Measurements from ENCODE around the gene VPS25.

DNA sequence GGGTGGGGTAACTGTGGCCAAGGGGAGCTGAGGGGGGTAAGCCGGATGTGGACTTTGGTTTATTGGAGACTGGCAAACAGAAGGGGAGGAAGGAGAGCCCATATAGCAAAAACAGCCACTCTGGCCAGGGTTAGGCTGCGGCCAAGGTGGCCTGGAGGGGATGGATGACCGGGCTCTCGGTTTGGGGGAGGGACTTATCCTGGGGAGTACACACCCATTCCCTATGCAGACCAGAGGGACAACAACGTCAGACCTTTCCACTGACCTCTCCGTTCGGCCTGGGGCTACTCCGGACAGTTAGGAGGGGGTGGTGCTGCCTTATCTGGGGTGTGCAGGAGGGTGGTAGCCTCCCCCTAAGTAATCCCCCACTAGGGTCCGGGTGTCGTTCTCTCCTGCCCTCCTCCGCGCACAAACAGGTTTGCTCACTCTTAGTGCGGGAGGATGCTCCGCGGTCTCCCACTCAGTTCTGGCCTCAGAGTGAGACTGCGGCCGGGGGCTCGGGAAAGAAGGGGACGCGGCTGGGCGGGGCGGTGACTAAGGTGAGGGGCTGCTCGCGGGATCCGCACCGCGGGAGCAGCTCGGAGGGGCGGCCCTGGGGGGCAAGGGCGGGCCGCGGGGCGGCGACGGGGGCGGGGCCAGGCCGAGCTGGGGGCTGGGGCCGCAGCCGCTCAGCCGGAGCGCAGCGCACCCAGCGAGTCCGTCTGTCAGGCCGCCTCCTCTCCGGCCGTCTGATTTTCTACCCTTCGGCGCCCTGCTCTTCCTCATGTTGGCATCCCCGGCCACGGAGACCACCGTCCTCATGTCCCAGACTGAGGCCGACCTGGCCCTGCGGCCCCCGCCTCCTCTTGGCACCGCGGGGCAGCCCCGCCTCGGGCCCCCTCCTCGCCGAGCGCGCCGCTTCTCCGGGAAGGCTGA lies 6.9 kb downstream of the VPS25 start, which contains the start of gene WNK4:
- TF ChIP-seq, protein P1, sequence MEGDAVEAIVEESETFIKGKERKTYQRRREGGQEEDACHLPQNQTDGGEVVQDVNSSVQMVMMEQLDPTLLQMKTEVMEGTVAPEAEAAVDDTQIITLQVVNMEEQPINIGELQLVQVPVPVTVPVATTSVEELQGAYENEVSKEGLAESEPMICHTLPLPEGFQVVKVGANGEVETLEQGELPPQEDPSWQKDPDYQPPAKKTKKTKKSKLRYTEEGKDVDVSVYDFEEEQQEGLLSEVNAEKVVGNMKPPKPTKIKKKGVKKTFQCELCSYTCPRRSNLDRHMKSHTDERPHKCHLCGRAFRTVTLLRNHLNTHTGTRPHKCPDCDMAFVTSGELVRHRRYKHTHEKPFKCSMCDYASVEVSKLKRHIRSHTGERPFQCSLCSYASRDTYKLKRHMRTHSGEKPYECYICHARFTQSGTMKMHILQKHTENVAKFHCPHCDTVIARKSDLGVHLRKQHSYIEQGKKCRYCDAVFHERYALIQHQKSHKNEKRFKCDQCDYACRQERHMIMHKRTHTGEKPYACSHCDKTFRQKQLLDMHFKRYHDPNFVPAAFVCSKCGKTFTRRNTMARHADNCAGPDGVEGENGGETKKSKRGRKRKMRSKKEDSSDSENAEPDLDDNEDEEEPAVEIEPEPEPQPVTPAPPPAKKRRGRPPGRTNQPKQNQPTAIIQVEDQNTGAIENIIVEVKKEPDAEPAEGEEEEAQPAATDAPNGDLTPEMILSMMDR (IDR thresholded peaks at IDR 0.05 in 4 of 5, conservative IDR thresholded peaks at IDR 0.05 in 1 of 5) = no peak
- no peak for TF ChIP-seq POLR2A (IDR thresholded peaks at IDR 0.05)

Measured in gastrocnemius medialis (tissue), 4 donors.